ENCODE measurements around the gene HAL.
A peak's percentile ranks its signal among the peaks of the same experiment; 100 is the strongest.

The HAL gene

DNA sequence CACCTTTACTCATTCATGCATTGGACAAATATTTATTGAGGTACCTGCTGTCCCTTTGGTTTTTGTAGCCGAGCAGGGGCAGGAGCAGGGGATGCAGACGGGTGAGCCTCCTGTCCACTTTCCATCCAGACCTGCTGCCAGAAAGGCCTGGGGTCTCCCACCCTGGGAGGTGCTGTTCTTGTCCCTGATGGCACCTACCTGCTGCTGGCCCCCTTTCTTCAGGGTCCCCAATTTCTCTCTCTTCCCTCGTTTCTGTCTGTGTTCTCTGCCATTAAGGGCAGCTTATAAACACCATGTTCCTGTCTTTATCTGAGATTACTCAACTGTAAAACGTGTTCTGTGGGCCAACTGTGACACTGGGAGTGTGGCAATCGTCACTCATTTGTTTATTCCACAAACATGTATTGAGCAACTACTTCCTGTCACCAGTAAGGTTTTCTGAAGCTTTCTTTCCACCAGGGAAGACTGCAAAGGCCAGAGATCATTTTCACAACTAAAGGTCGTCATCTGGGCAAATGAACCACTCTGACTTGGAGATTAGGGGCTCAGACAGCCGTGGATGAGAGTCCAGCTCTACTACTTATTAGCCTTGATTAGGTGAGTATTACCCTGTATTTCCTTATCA is at the start of gene HAL:
Gene HAL (minus strand): TSS at position 311 of the 625 bp plus-strand sequence. CDS start 434 bp downstream, outside the sequence.
- DNase-seq: no peak

DNA sequence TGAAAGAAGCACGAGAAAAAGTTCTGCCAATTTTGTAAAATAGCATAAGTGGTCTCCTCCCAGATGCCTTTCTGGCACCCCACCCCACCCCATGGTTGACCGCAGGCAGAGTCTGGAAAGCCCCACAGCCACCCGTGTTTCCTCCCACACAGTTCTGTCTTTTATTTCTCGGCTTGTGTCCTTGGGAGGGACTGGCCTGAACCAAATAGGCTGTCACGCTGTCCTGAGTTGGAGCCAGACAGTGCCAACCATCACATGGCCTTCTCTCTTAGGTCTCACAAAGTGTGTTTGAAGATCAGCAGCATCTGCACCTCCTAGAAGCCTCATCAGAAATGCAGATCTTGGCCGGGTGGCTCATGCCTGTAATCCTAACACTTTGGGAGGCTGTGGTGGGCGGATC is 49.4 kb upstream of the HAL start:
- DNase-seq: no peak

- DNase-seq: no peak
Observed at GRCh38 chr12:96044943-96045290, 48.8 kb upstream of the HAL start.

GRCh38 chr12:96044017-96044942 is 48.1 kb upstream of the HAL start:
- DNase-seq: peak; percentile 72

DNA sequence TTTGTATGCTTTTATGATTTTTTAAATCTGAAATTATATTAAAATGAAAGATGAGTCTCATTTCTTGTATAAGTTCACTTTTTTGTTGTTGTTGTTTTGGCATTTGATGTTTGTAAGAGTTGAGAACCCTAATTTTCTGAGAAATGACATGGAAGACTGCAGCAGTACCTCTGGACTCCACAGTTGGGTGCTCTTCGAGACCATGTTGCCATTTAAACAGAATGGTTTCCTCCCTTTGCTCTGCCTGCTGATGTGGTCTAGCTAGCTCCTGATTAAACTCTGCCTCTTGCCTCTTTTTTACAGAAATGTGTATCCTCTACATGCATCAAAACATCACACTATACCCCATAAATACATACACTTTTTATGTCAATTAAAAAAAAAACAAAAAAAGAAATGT is 45.0 kb upstream of the HAL start:
- no peak for DNase-seq

DNA sequence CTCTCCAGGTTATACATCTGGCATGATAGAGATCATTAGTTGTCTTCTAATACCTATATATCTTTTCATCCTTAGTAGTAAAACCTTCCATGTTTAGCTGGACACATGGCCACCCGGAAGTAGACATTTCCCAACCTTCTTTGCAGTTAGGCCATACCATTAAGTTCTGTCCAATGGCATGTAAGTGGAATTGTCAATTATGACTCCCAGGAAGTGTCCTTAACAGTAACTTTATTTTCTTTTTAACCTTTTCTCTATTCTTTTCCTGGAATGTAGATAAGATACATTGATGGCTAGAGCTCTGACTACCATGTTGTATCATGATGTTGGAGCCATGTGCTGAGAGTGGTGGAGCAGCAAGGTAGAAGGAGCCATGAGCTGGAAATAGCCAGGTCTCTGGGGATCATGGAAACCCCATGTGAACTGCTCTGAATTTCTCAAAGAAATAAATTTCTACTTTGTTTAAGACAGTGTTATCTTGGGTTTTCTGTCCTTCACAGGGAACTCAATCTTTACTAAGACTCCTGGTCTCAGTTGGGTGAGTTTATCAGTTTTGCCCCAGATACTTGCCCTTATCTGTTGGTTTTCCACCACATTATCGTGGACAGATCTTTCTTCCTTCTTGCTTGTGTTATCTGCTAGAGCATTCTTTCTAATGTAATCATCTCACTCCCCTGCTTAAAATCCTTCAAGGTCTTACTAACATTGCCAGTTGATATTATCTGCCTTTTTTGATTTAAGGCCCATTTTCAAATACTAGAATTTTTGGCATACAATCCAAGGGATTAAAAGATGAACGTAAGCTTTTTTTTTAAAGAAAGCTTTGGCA is 44.4 kb upstream of the HAL start:
- DNase-seq: peak; percentile 11

- DNase-seq: no peak
Observed at GRCh38 chr12:96039516-96039915, 43.4 kb upstream of the HAL start.

GRCh38 chr12:96036765-96037455 is 40.8 kb upstream of the HAL start:
- DNase-seq: peak; percentile 56

DNA sequence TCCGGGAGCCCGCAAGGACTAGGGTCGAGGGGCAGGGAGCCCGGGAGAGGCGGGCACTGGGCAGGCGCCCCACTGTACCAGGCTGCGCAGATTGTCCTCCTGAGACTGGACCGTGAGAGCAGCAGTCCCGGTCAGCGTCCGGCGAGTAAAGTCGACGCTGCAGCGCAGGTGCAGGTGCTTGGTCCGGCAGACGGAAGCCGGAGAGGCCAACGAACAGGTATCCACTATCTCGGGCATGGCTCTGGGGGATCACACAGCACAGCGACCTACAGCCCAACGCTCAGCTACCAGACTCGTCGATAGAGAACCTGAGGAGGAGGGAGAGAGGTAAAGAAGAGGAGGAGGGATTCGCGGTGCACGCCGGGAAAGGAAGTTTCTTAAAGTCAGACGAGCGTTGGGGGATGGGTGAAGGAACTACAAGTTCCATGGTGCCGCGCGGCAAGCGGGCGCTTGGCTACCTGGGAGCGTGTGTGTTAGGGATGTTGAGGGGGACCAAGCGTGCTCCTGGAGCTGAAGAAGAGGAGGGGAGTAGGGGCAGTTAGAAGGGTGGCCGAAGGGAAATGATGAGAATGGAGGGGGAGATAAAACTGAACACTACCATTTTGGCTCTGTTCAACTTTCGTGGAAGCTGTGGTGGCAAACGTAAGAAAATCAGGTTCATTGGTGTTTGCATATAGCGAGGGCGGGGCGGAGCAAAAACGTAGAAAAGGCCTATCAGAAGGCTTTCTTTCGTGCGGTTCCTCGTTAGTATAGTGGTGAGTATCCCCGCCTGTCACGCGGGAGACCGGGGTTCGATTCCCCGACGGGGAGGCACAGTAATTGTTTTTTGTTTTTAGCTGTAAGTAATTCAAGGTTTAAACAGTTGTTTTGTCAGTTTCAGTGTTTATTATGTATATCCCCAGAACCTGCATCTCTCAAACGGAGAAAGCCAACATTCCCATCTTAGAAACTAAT is 39.4 kb upstream of the HAL start, which contains the start of gene LTA4H:
Gene LTA4H (minus strand): TSS at position 305 of the 954 bp plus-strand sequence. CDS start 68 bp downstream, at position 237.
- peak; percentile 99 for DNase-seq

DNA sequence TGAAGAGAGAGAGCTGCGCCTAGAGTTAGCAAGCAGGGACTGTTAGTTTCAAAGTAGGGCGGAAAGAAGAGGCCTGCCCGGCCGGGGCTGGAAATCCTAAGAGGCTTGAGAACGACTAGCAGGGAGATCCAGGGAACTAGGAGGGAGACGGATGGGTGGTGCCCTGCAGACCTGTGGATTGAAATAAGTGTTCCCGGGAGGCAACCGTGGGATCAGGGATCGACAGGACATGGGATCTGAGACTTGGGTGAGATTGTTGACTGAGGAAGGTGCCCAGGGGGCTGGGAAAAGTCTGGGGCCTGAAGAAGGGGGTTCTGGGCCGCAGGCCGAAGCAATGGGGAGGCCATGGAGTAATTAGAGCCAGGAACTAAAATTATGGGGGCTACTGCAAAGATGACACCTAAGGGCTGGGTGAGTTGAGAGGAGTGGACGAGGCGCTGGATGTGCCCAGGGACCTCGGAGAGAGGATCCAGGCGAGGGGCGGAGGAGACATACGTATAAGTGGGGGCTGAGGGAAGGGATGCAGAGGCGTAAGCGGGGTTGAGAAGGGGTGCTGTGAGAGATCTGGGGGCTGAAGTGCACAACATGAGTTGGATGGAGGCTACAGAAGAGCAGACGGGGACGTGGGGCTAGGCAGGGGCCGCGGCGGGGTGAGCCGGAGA is 38.6 kb upstream of the HAL start:
- DNase-seq: peak; percentile 21

DNA sequence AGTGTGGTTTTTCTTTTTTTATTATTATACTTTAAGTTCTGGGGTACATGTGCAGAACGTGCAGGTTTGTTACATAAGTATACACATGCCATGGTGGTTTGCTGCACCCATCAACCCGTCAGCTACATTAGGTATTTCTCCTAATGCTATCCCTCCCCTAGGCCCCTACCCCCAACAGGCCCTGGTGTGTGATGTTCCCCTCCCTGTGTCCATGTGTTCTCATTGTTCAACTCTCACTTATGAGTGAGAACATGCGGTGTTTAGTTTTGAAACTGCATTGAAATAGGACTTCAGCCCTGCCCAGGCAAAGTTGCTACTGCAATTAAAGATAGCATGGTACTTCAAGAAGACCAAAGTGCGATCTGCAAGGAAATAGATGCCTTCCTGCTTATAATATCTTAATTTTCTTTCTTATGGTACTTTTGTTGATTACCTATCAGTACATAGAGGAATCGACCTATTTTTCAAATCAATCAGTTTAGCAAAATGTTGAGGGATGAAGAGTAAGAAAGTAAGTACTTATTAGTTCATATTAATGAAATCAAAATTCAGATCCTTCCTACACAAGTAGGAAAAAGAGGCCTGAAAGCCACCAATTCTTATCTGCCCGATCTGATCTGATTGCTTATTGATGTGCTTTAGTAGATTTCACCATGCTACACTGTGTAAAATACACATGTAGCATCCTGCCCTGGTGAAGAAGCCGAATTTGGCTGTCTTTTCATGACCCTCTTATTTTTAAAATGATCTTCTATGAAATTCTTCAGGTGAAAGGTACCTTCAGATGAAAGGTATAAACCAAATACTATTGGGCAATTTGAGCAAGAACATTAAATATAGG is 37.6 kb upstream of the HAL start:
- DNase-seq: no peak

GRCh38 chr12:96029826-96030225 is 33.7 kb upstream of the HAL start:
- no peak for DNase-seq

DNA sequence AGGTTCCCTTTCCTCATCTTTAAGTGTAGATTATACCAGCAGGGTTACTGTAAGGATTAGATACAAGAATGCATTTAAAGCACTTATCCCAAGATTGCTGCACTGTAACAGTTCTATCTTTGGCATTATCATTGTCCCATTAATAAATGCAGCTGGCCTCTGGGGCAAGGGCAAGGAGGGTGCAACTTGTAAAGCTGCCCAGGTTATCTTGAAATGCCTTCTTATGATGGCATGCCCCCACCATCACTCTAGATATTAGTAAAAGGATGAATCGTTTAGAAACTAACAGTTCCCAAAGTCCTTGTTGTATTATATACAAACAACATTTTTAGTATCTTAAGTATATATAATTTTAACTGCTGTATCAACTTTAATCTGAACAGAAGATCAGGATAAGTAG is 32.4 kb upstream of the HAL start:
- DNase-seq: no peak

GRCh38 chr12:96026331-96026730 is 30.2 kb upstream of the HAL start:
- no peak for DNase-seq

DNA sequence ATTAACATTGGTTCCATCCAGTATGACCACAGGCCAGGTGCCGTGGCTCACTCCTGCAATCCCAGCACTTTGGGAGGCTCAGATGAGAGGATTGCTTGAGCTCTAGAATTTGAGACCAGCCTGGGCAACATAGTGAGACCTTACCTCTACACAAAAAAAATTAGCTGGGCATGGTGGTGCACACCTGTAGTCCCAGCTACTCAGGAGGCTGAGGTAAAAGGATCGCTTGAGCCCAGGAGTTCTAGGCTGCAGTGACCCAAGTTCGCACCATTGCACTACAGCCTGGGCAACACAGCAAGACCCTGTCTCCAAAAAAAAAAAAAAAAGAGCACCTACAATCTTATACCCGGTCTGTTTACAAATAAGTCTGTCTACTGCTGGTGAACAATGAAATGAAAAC is 29.4 kb upstream of the HAL start:
- DNase-seq: no peak

DNA sequence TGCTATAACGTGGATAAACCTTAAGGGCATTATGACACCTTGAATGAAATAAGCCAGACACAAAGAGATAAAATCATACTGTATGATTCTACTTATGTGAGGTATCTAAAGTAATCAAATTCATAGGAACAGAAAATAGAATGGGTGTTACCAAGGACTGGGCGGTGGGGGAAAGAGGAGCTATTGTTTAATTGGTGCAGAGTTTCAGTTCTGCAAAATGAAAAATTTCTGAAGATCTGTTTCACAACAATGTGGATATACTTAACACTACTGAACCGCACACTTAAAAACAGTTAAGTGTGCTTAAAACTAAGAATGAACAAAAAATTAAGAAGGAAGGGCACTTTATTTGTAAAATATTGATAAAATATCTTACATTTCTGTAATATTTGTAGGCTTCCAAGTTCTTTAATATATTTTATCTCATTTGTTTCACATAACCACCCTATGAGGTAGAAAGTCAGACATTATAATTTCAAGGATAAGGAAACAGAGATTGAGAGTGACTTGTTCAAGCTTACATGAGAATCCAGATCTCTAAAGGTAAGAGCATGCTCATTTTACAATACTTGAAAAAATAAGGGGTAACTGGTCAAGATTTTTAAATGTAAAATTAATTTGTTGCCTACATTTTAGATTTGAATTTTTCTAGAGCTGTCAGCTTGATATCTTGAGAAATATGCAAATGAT is 24.3 kb upstream of the HAL start:
- DNase-seq: no peak

DNA sequence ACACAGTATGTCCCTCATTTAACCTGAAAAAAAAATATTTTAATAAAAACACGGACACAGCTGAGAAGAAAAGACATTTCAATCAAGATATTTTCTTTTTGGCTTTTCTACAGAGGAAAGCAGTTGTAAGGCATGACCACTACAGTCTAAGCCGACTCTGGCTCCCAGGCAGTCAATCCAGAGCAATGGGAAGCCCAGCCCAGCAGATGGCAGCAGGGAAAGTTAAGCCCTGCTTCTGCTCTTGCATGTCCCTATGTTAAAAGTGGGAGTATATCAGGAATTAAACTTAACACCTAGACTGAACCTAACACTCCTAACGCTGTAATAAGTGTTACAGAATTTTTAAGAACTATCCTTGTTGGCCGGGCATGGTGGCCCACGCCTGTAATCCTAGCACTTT is 19.5 kb upstream of the HAL start:
- peak; percentile 20 for DNase-seq

GRCh38 chr12:96014943-96015599 is 18.9 kb upstream of the HAL start:
- no peak for DNase-seq

DNA sequence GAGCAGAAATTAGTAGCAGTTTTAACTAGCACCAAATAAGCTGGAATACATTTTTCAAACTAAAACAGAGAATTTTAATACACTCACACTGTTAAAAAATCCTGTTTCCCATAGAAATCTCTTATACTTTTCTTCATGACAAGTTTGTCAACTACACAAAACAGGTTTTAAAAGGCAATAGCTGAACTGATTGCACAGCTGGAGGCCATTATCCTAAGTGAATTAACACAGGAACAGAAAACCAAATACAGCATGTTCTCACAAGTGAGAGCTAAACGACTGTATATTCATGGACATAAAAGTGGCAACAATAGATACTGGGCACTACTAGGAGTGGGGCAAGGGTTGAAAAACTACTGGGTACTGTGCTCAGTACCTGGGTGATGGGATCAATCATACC is 11.6 kb upstream of the HAL start:
- DNase-seq: no peak
